Suprapubic skin (tissue), 4 donors: ENCODE results near the gene ALDOC.

Experiments used
- EP300 ChIP-seq: sonication (generic); formaldehyde crosslinking; IDR thresholded peaks from one replicate; pipeline ENCODE4 v1.6.1; 2017; ENCODE audit warnings: antibody characterized with exemption
- POLR2A ChIP-seq, 2 donors: fragments of 450-650 bp; IDR thresholded peaks; one replicate each; pipeline ENCODE4 v1.6.1; 2017; ENCODE audit warnings: antibody characterized with exemption in 2 of 2, mild to moderate bottlenecking in 2 of 2, moderate library complexity in 2 of 2
- POLR2AphosphoS5 ChIP-seq, 3 donors: sonication (generic); formaldehyde crosslinking; IDR thresholded peaks; one replicate each; pipeline ENCODE4 v1.6.1; 2017; ENCODE audit warnings: antibody characterized with exemption in 3 of 3
- TF ChIP-seq, protein P1 (sequence below), 2 donors: fragments of 200-600 bp in 1 of 2; fragments of 450-650 bp in 1 of 2; sonication (generic) in 1 of 2; IDR thresholded peaks; one replicate each; pipeline ENCODE4 v1.5.1; 2016 to 2019; ENCODE audit warnings: antibody characterized with exemption in 2 of 2, mild to moderate bottlenecking in 1 of 2, moderate library complexity in 1 of 2

GRCh38 chr17:28584434-28584833 is 7.7 kb upstream of the ALDOC start:
- TF ChIP-seq, protein P1, sequence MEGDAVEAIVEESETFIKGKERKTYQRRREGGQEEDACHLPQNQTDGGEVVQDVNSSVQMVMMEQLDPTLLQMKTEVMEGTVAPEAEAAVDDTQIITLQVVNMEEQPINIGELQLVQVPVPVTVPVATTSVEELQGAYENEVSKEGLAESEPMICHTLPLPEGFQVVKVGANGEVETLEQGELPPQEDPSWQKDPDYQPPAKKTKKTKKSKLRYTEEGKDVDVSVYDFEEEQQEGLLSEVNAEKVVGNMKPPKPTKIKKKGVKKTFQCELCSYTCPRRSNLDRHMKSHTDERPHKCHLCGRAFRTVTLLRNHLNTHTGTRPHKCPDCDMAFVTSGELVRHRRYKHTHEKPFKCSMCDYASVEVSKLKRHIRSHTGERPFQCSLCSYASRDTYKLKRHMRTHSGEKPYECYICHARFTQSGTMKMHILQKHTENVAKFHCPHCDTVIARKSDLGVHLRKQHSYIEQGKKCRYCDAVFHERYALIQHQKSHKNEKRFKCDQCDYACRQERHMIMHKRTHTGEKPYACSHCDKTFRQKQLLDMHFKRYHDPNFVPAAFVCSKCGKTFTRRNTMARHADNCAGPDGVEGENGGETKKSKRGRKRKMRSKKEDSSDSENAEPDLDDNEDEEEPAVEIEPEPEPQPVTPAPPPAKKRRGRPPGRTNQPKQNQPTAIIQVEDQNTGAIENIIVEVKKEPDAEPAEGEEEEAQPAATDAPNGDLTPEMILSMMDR (IDR thresholded peaks at IDR 0.05), result no peak
- TF ChIP-seq EP300 (no peak), POLR2A (IDR thresholded peaks at IDR 0.05) (no peak), POLR2AphosphoS5 (IDR thresholded peaks at IDR 0.05) (no peak)
